ENCODE measurements around the gene NEK5. TPM values are rescaled to one million over a fixed set of nuclear protein-coding genes. Genes with fewer than 3 reads are reported as not detected.

The NEK5 gene
- total RNA-seq, 2 donors from 2014 or later, result 0.33 to 0.78 TPM

DNA sequence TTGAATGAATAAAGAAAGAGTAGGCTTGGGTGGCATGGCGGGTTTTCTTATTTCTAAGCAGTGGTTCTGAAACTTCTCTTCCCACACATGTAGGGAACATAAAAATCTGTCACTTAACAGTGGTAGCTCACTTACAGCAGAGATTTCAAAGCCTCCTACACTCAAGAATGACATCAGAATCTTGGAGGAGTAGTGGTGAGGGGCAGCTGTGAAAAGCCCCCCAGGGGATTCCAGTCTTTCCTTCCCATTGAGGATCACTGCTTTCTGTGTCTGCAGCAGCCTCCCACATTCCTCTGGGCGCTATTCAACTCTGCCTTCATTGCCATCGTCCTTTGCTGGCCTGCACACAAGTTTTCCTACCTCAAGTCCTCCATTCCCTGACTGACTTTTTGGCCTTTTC lies 8.6 kb upstream of the NEK5 start:
- Histone ChIP-seq H3K4me3 (no peak overlapping the region), H3K36me3 (replicated peaks in 1 of 2; ENCODE audit: insufficient read depth in 1 of 2, low read depth in 2 of 2) (peaks cover 4 to 15% of the 10 kb centered on the region in 2 donors), H3K27me3 (no peaks in the 10 kb centered on the region), H3K27ac (no peak overlapping the region), H3K9me3 (no peaks in the 10 kb centered on the region), H3K4me1 (no peaks in the 10 kb centered on the region)
- ATAC-seq (no peak), DNase-seq (no peak)
- TF ChIP-seq CTCF (IDR thresholded peaks at IDR 0.05) (no peak), POLR2A (IDR thresholded peaks at IDR 0.05) (no peak)
- 78 to 86% methylated on average over 3 of the region's 3 CpGs for WGBS, 2 donors
- intact Hi-C loops (cut with DNase I), result loop anchor here (10.0 kb wide), 1 partner anchor 323 kb away; no protein-coding TSS in a partner anchor

- intact Hi-C loops (cut with DNase I), result loop anchor here (10.0 kb wide), 1 partner anchor 322 kb away; no protein-coding TSS in a partner anchor
- Histone ChIP-seq H3K27me3 (no peaks in the 10 kb centered on the region), H3K4me1 (no peaks in the 10 kb centered on the region), H3K36me3 (replicated peaks in 1 of 2; ENCODE audit: insufficient read depth in 1 of 2, low read depth in 2 of 2) (peaks cover 4 to 20% of the 10 kb centered on the region in 2 donors), H3K27ac (no peak overlapping the region), H3K4me3 (no peak overlapping the region), H3K9me3 (no peaks in the 10 kb centered on the region)
- ATAC-seq (no peak), DNase-seq (no peak)
- TF ChIP-seq CTCF (IDR thresholded peaks at IDR 0.05) (no peak), POLR2A (IDR thresholded peaks at IDR 0.05) (no peak)
These were observed 7.9 kb upstream of the NEK5 start for GRCh38 chr13:52136763-52137162.

GRCh38 chr13:52130641-52131040 lies 1.8 kb upstream of the NEK5 start:
- no peak overlapping the region for H3K4me3 ChIP-seq

DNA sequence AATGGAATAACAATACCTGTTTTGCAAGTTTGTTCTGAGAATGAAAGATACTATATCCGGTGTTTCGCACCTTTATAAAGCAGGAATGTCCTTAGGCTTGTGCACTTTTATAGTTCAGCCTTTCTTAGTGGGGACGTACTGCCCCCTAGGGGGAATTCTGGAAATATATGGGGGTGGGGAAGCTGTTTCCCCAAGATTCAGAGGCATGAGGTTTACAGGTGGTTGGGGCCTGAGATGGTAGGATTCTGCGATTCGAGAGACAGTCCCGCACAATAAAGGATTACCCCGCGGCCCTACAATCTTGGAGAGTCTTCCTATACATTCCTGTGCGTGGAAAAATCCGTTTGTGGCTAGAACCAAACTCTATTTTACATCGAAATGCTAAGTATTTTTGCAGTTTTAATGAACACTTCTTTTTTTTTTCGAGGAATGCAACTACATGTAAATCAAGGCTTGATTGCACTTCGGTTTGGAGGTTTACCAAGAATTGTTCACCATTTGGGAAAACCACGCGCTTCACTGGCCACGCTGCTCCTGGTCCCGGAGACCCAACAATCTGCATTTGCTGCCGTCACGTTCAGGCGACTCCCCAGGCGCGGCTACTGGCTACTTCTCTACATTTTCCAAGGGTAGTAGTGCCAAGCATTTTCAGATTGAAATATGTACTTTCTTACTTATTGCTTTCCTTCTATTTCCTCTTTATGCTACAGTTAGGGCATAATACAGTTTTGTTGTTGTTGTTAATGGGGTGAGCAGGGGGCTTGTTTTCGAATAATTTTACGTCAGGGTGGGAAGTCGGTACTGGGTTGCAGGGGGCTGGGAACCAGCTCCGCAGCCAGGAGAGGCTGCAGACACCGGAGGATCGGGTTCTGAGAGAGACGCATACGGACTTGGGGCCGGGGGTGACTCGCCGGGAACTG lies 830 bp downstream of the NEK5 start:
- Histone ChIP-seq H3K27ac (peak overlapping the region in 3 of 4 donors; percentile 4 to 38 (median 19)), H3K9me3 (no peaks in the 10 kb centered on the region), H3K4me3 (peak overlapping the region; percentile 25 to 65), H3K36me3 (replicated peaks in 1 of 2; ENCODE audit: insufficient read depth in 1 of 2, low read depth in 2 of 2) (peaks cover 0 to 10% of the 10 kb centered on the region in 2 donors), H3K27me3 (no peaks in the 10 kb centered on the region), H3K4me1 (peaks cover 20% of the 10 kb centered on the region)
- intact Hi-C loops (cut with DNase I), result loop anchor here (10.0 kb wide), 2 partner anchors 123 to 283 kb away; partner anchors contain the start of gene TMEM272
- ATAC-seq (peak; percentile 83), DNase-seq (peak; percentile 62 to 73 (median 71))
- TF ChIP-seq CTCF (IDR thresholded peaks at IDR 0.05) (peak; percentile 55 to 94 (median 91)), POLR2A (IDR thresholded peaks at IDR 0.05) (no peak)
- 1% methylated on average over 32 to 33 of the region's 33 CpGs for WGBS, 2 donors

More at GRCh38 chr13:52130641-52131040, 1.8 kb upstream of the NEK5 start:
- Histone ChIP-seq H3K27me3 (no peaks in the 10 kb centered on the region), H3K36me3 (replicated peaks in 1 of 2; ENCODE audit: insufficient read depth in 1 of 2, low read depth in 2 of 2) (peaks cover 4 to 17% of the 10 kb centered on the region in 2 donors), H3K9me3 (no peaks in the 10 kb centered on the region), H3K27ac (no peak overlapping the region), H3K4me1 (peaks cover 20% of the 10 kb centered on the region)
- intact Hi-C loops (cut with DNase I), result loop anchor here (10.0 kb wide), 1 partner anchor 316 kb away; no protein-coding TSS in a partner anchor
- ATAC-seq (no peak), DNase-seq (no peak)
- no peak for TF ChIP-seq CTCF (IDR thresholded peaks at IDR 0.05)
- no peak for TF ChIP-seq POLR2A (IDR thresholded peaks at IDR 0.05)

All from body of pancreas (tissue), 4 donors.